OCI-LY1 (cell line): Measurements from ENCODE around the gene HTRA3.

Source experiments
- H2AFZ ChIP-seq: fragments of 200-600 bp; sonication (generic), shearing (Covaris generic); 2 replicates; pipeline ENCODE4 v1.6.0; 2014; ENCODE audit warnings: antibody characterized with exemption, mild to moderate bottlenecking, low read length
- H3F3A ChIP-seq: fragments of 200-600 bp; sonication (generic), shearing (Covaris generic); 2 replicates; pipeline ENCODE4 v1.6.0; 2014; ENCODE audit warnings: mild to moderate bottlenecking, antibody characterized with exemption, low read length, moderate library complexity; ENCODE audit not compliant: insufficient read depth
- H3K27ac ChIP-seq: fragments of 200-600 bp; sonication (generic); 2 replicates; pipeline ENCODE4 v1.5.1; 2014; ENCODE audit warnings: low read length, mixed run types, mild to moderate bottlenecking, low read depth; ENCODE audit not compliant: poor library complexity, severe bottlenecking
- H3K27me3 ChIP-seq: fragments of 200-600 bp; sonication (generic); 2 replicates; pipeline ENCODE4 v1.6.0; 2014; ENCODE audit warnings: antibody characterized with exemption, mild to moderate bottlenecking, low read length, moderate library complexity; ENCODE audit not compliant: insufficient read depth
- H3K36me3 ChIP-seq: fragments of 200-600 bp; sonication (generic); 2 replicates; pipeline ENCODE4 v1.6.1; 2014; ENCODE audit warnings: mild to moderate bottlenecking, antibody characterized with exemption, low read length, moderate library complexity, mixed read lengths; ENCODE audit not compliant: insufficient read depth
- H3K4me1 ChIP-seq: fragments of 200-600 bp; sonication (generic); 2 replicates; pipeline ENCODE4 v1.5.1; 2014; ENCODE audit warnings: mild to moderate bottlenecking, low read length, moderate library complexity; ENCODE audit not compliant: insufficient read depth, severe bottlenecking
- H3K4me2 ChIP-seq: fragments of 200-600 bp; sonication (generic), shearing (Covaris generic); 2 replicates; pipeline ENCODE4 v1.6.1; 2014; ENCODE audit warnings: low read length
- H3K4me3 ChIP-seq: fragments of 200-600 bp; sonication (generic); 2 replicates; pipeline ENCODE4 v1.5.1; 2014; ENCODE audit warnings: low read length, low read depth, mild to moderate bottlenecking, mixed read lengths; ENCODE audit not compliant: poor library complexity, severe bottlenecking
- H3K79me2 ChIP-seq: fragments of 200-600 bp; shearing (Covaris generic); 2 replicates; pipeline ENCODE4 v1.6.1; 2016; ENCODE audit warnings: mixed run types, low read length, mixed read lengths; ENCODE audit not compliant: insufficient read depth
- H3K9ac ChIP-seq: fragments of 200-600 bp; sonication (generic), shearing (Covaris generic); 2 replicates; pipeline ENCODE4 v1.6.1; 2014; ENCODE audit warnings: mild to moderate bottlenecking, low read length, mixed read lengths
- H3K9me2 ChIP-seq: fragments of 200-600 bp; sonication (generic), shearing (Covaris generic); 2 replicates; pipeline ENCODE4 v1.6.1; 2014; ENCODE audit warnings: low read depth, mild to moderate bottlenecking, low read length, mixed read lengths
- H3K9me3 ChIP-seq: fragments of 200-600 bp; shearing (Covaris generic); 2 replicates; pipeline ENCODE4 v1.6.1; 2014; ENCODE audit warnings: low read length, mixed read lengths
- H4K20me1 ChIP-seq: fragments of 200-600 bp; sonication (generic), shearing (Covaris generic); 2 replicates; pipeline ENCODE4 v1.6.0; 2016; ENCODE audit warnings: mild to moderate bottlenecking, low read length; ENCODE audit not compliant: insufficient read depth
- CTCF ChIP-seq: fragments of 200-600 bp; sonication (generic), shearing (Covaris generic); IDR thresholded peaks from 2 replicates; pipeline ENCODE4 v1.5.1; 2017; ENCODE audit warnings: mild to moderate bottlenecking, antibody characterized with exemption, low read length, moderate library complexity, mixed read lengths
- EZH2 ChIP-seq: fragments of 200-600 bp; sonication (generic), shearing (Covaris generic); IDR thresholded peaks from 2 replicates; pipeline ENCODE4 v1.8.0; 2017; ENCODE audit warnings: borderline replicate concordance, mixed run types, mild to moderate bottlenecking, antibody characterized with exemption, low read length, moderate library complexity, mixed read lengths

Gene HTRA3

GRCh38 chr4:8244001-8244757 is 25.4 kb upstream of the HTRA3 start:
- no peaks in the 10 kb centered on the region for H3K4me1 ChIP-seq
- no peak overlapping the region for H3K27ac ChIP-seq
- H3K4me2 ChIP-seq = no peak overlapping the region
- TF ChIP-seq EZH2 = no peak
- H3K27me3 ChIP-seq = no peaks in the 10 kb centered on the region
- H3K36me3 ChIP-seq = peaks cover 37% of the 10 kb centered on the region
- H3K79me2 ChIP-seq = no peaks in the 10 kb centered on the region
- H3K4me3 ChIP-seq = no peak overlapping the region
- no peak overlapping the region for H2AFZ ChIP-seq
- H3K9me2 ChIP-seq = no peaks in the 10 kb centered on the region
- no peaks in the 10 kb centered on the region for H4K20me1 ChIP-seq
- H3K9ac ChIP-seq = no peak overlapping the region
- H3F3A ChIP-seq = no peaks in the 10 kb centered on the region
- no peaks in the 10 kb centered on the region for H3K9me3 ChIP-seq

- H3F3A ChIP-seq = no peaks in the 10 kb centered on the region
- H3K27ac ChIP-seq = no peak overlapping the region
- H2AFZ ChIP-seq = no peak overlapping the region
- no peaks in the 10 kb centered on the region for H3K79me2 ChIP-seq
- H3K4me2 ChIP-seq = no peak overlapping the region
- no peaks in the 10 kb centered on the region for H3K4me1 ChIP-seq
- H3K9ac ChIP-seq = no peak overlapping the region
- no peaks in the 10 kb centered on the region for H3K9me2 ChIP-seq
- peaks cover 28% of the 10 kb centered on the region for H3K36me3 ChIP-seq
- H4K20me1 ChIP-seq = no peaks in the 10 kb centered on the region
- no peak overlapping the region for H3K4me3 ChIP-seq
- no peaks in the 10 kb centered on the region for H3K27me3 ChIP-seq
- TF ChIP-seq EZH2 (no peak), CTCF (no peak)
- H3K9me3 ChIP-seq = no peaks in the 10 kb centered on the region
These were observed 24.6 kb upstream of the HTRA3 start for GRCh38 chr4:8244931-8245460.

- H3K79me2 ChIP-seq = no peaks in the 10 kb centered on the region
- TF ChIP-seq EZH2 = no peak
- no peaks in the 10 kb centered on the region for H4K20me1 ChIP-seq
- no peaks in the 10 kb centered on the region for H3K4me1 ChIP-seq
- no peaks in the 10 kb centered on the region for H3K9me2 ChIP-seq
- no peak overlapping the region for H3K9ac ChIP-seq
- H3K27me3 ChIP-seq = no peaks in the 10 kb centered on the region
- no peak overlapping the region for H3K27ac ChIP-seq
- H3K4me3 ChIP-seq = no peak overlapping the region
- peaks cover 17% of the 10 kb centered on the region for H3K36me3 ChIP-seq
- no peaks in the 10 kb centered on the region for H3K9me3 ChIP-seq
- H3K4me2 ChIP-seq = no peak overlapping the region
- no peak overlapping the region for H2AFZ ChIP-seq
- no peaks in the 10 kb centered on the region for H3F3A ChIP-seq
These were observed 23.4 kb upstream of the HTRA3 start for GRCh38 chr4:8245884-8246833.
